A549 (cell line): ENCODE results near the gene EDIL3.

ENCODE experiments used
- CTCF ChIP-seq: fragments of >200 bp; sonication (Bioruptor Twin); formaldehyde crosslinking; IDR thresholded peaks from 3 replicates; pipeline ENCODE4 v1.5.1; 2016
- ESRRA ChIP-seq: fragments of 150-350 bp; IDR thresholded peaks from 2 replicates; pipeline ENCODE4 v1.6.1; 2014; ENCODE audit warnings: mild to moderate bottlenecking, low read length, borderline replicate concordance
- HOXB5 ChIP-seq: fragments of 250-450 bp; sonication (Bioruptor Pico); IDR thresholded peaks from 2 replicates; pipeline ENCODE4 v1.5.0; 2020; ENCODE audit warnings: mild to moderate bottlenecking, moderate library complexity
- MAFK ChIP-seq: fragments of 450-650 bp; IDR thresholded peaks from 2 replicates; pipeline ENCODE4 v1.6.1; 2014; ENCODE audit not compliant: partially characterized antibody
- TF ChIP-seq, protein P1 (sequence below): fragments of 450-650 bp; IDR thresholded peaks from 2 replicates; pipeline ENCODE4 v1.6.1; 2014; ENCODE audit warnings: antibody characterized with exemption

GRCh38 chr5:84227236-84227635 is 157.4 kb downstream of the EDIL3 start:
- TF ChIP-seq MAFK, result no peak
- TF ChIP-seq, protein P1, sequence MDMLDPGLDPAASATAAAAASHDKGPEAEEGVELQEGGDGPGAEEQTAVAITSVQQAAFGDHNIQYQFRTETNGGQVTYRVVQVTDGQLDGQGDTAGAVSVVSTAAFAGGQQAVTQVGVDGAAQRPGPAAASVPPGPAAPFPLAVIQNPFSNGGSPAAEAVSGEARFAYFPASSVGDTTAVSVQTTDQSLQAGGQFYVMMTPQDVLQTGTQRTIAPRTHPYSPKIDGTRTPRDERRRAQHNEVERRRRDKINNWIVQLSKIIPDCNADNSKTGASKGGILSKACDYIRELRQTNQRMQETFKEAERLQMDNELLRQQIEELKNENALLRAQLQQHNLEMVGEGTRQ, result no peak
- no peak for TF ChIP-seq CTCF
- TF ChIP-seq ESRRA, result no peak
- TF ChIP-seq HOXB5, result no peak
